DND-41 (cell line): ENCODE measurements around the gene SZRD1.

Experiments used
- EZH2 ChIP-seq: IDR thresholded peaks from 3 replicates; pipeline ENCODE4 v1.6.1; 2012; ENCODE audit warnings: borderline replicate concordance, low read depth, mild to moderate bottlenecking, moderate library complexity, low read length, inconsistent platforms; ENCODE audit not compliant: severe bottlenecking
- TF ChIP-seq, protein P1 (sequence below): IDR thresholded peaks from 2 replicates; pipeline ENCODE4 v1.5.1; 2012; ENCODE audit warnings: borderline replicate concordance, low read length, moderate library complexity, mild to moderate bottlenecking; ENCODE audit not compliant: poor library complexity, severe bottlenecking; ENCODE audit errors: extremely low read depth

DNA sequence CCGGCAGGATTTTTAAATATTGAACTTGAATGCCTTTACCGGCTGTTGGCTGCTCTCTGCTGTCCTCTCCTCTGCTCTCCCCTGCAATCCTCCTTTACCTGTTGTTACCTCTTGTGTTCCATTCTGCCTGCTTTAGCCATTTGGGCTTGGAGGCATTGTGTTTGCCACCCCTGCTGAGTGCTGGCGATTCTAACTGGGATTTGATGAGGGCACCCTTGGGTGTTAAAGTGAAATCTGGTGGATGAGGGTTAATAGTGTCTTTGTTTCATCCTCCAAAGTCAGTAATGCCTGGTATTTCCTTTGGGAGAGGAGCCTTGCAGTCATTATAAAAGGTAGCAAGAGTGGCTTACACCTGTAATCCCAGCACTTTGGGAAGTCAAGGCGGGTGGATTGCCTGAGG is 9.9 kb downstream of the SZRD1 start:
- TF ChIP-seq, protein P1, sequence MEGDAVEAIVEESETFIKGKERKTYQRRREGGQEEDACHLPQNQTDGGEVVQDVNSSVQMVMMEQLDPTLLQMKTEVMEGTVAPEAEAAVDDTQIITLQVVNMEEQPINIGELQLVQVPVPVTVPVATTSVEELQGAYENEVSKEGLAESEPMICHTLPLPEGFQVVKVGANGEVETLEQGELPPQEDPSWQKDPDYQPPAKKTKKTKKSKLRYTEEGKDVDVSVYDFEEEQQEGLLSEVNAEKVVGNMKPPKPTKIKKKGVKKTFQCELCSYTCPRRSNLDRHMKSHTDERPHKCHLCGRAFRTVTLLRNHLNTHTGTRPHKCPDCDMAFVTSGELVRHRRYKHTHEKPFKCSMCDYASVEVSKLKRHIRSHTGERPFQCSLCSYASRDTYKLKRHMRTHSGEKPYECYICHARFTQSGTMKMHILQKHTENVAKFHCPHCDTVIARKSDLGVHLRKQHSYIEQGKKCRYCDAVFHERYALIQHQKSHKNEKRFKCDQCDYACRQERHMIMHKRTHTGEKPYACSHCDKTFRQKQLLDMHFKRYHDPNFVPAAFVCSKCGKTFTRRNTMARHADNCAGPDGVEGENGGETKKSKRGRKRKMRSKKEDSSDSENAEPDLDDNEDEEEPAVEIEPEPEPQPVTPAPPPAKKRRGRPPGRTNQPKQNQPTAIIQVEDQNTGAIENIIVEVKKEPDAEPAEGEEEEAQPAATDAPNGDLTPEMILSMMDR: no peak
- no peak for TF ChIP-seq EZH2
